Omental fat pad (tissue), 4 donors: ENCODE measurements around the gene RAB11FIP4. TPM values are rescaled to one million over a fixed set of nuclear protein-coding genes. Genes with fewer than 3 reads are reported as not detected.
"Not testable (repeated sequence)": the region's sequence is repeated elsewhere in the genome, so short reads cannot be mapped to it uniquely, and the experiment has no call there.

Source experiments
- ATAC-seq: fragments of 150-250 bp; one replicate; pipeline ENCODE4 v1.9.1; 2016; ENCODE audit warnings: mild to moderate bottlenecking, moderate library complexity; ENCODE audit not compliant: low FRiP score
- DNase-seq: peaks from one replicate; pipeline ENCODE4 v3.0.0-alpha.2; 2019; ENCODE audit warnings: low spot score
- CTCF ChIP-seq, 3 donors: fragments of 450-650 bp; IDR thresholded peaks; one replicate each; pipeline ENCODE4 v1.5.1; 2016 to 2017; ENCODE audit warnings: antibody characterized with exemption in 3 of 3, mild to moderate bottlenecking in 3 of 3, moderate library complexity in 2 of 3
- total RNA-seq, 4 donors: library from RNA; depleted of rRNA; stranded (reverse); fragments of >200 nt; gene quantifications; one replicate each; pipeline ENCODE4 v1.1.0, GENCODE V29; 2016

The RAB11FIP4 gene
- total RNA-seq, 4 donors from 2014 or later = 2.8 to 12.0 (median 5.7) TPM

DNA sequence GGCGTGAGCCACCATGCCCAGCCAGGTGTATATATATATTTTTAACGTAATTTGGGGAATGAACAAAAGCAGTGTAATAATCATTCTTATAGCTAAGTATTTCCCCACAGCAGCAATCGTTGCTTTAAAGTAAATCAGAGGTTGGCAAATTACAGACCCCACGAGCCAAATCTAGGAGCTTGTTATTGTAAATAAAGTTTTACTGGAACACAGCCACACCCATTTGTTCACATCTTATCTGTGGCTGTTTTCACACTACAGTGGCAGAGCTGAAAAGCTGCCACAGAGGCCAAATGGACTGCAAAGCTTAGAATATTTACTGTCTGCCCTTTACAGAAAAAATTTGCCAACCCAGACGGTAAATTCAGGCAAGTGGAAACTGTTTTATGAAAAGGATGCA is 50.8 kb downstream of the RAB11FIP4 start:
- TF ChIP-seq CTCF (IDR thresholded peaks at IDR 0.05) = no peak
- ATAC-seq = no peak

GRCh38 chr17:31442856-31443255 is 51.4 kb downstream of the RAB11FIP4 start:
- not testable (repeated sequence) for ATAC-seq, DNase-seq

More for the DNA sequence above, 50.8 kb downstream of the RAB11FIP4 start:
- no peak for DNase-seq

GRCh38 chr17:31443386-31443785 is 51.9 kb downstream of the RAB11FIP4 start:
- no peak for TF ChIP-seq CTCF (IDR thresholded peaks at IDR 0.05)
- DNase-seq = no peak
- ATAC-seq = no peak

- no peak for TF ChIP-seq CTCF (IDR thresholded peaks at IDR 0.05)
- DNase-seq (no peak), ATAC-seq (no peak)
These were observed 52.6 kb downstream of the RAB11FIP4 start for GRCh38 chr17:31444026-31444425.

GRCh38 chr17:31446195-31446967 is 54.9 kb downstream of the RAB11FIP4 start:
- DNase-seq (no peak), ATAC-seq (no peak)
- no peak for TF ChIP-seq CTCF (IDR thresholded peaks at IDR 0.05)

GRCh38 chr17:31448467-31449077 is 57.1 kb downstream of the RAB11FIP4 start:
- no peak for ATAC-seq
- no peak for DNase-seq
- no peak for TF ChIP-seq CTCF (IDR thresholded peaks at IDR 0.05)

GRCh38 chr17:31449111-31449510 is 57.6 kb downstream of the RAB11FIP4 start:
- DNase-seq = no peak
- no peak for TF ChIP-seq CTCF (IDR thresholded peaks at IDR 0.05)
- ATAC-seq = no peak
